Thymus (tissue), 11 donors: ENCODE measurements around the gene FSIP2. TPM values are rescaled to one million over a fixed set of nuclear protein-coding genes. Genes with fewer than 3 reads are reported as not detected.

Experiments
- DNase-seq, 9 donors: peaks; one replicate each; pipeline ENCODE4 v3.0.0-alpha.2; 2013; ENCODE audit warnings: low spot score in 9 of 9, low read depth in 6 of 9, missing footprints in 1 of 9
- H3K27ac ChIP-seq, 2 donors: one replicate each; pipeline ENCODE4 v1.5.1; 2013; ENCODE audit warnings: control low read depth in 1 of 2, low read depth in 1 of 2, low read length in 1 of 2, mild to moderate bottlenecking in 1 of 2, moderate library complexity in 1 of 2
- H3K27me3 ChIP-seq, 2 donors: one replicate each; pipeline ENCODE4 v1.5.1; 2013; ENCODE audit warnings: low read length in 1 of 2; ENCODE audit not compliant: control insufficient read depth in 2 of 2, insufficient read depth in 1 of 2
- H3K36me3 ChIP-seq, 2 donors: one replicate each; pipeline ENCODE4 v1.5.1; 2013; ENCODE audit warnings: low read length in 1 of 2, mild to moderate bottlenecking in 1 of 2, moderate library complexity in 1 of 2; ENCODE audit not compliant: control insufficient read depth in 2 of 2, insufficient read depth in 2 of 2
- H3K4me1 ChIP-seq, 2 donors: one replicate each; pipeline ENCODE4 v1.5.1; 2013; ENCODE audit warnings: low read length in 2 of 2; ENCODE audit not compliant: control insufficient read depth in 2 of 2, insufficient read depth in 2 of 2
- H3K4me3 ChIP-seq, 2 donors: one replicate each; pipeline ENCODE4 v1.5.1; 2013; ENCODE audit warnings: low read length in 2 of 2, control low read depth in 1 of 2, mild to moderate bottlenecking in 1 of 2
- H3K9me3 ChIP-seq, 2 donors: one replicate each; pipeline ENCODE4 v1.5.1; 2013; ENCODE audit warnings: low read length in 1 of 2, mild to moderate bottlenecking in 1 of 2; ENCODE audit not compliant: control insufficient read depth in 2 of 2, insufficient read depth in 1 of 2
- WGBS: extraction: QIAGEN DNeasy Blood & Tissue Kit; methylation state at CpG from one replicate; pipeline ENCODE4 v1.1.7; 2013; 5-methylcytosine and 5-hydroxymethylcytosine counted together
- polyA plus RNA-seq: library from polyadenylated mRNA; stranded (reverse); fragments of 200-250 nt; gene quantifications from one replicate; pipeline ENCODE4 v1.2.3, GENCODE V29; 2013
- total RNA-seq: library from RNA; stranded (reverse); fragments of 120-200 nt; gene quantifications from one replicate; pipeline ENCODE4 v1.2.4, GENCODE V29; 2013
- donor health status: healthy.

Gene FSIP2
- total and polyA plus RNA-seq, 2 donors: 0.57 to 1.8 TPM

DNA sequence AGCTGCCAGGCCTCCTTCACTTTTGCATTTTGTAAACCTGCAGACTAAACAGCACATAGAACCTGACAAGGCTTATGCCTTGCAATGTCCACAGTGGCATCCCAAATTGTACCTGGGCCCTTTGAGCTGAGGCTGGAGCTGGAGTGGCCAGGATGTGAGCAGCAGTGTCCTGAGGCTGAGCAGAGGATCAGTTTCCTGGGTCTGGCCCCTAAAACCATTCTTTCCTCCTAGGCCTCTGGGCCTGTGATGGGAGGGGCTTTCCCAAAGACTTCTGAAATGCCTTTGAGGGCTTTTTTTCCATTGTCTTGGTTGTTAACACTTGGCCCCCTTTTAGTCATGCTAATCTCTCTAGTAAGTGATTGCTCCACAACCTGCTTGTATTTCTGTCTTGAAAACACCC is 32.8 kb downstream of the FSIP2 start:
- no peak for DNase-seq
- Histone ChIP-seq H3K36me3 (no peaks in the 10 kb centered on the region), H3K27ac (no peak overlapping the region), H3K27me3 (no peaks in the 10 kb centered on the region), H3K4me3 (no peak overlapping the region), H3K9me3 (peaks cover 0 to 24% of the 10 kb centered on the region in 2 donors), H3K4me1 (no peaks in the 10 kb centered on the region)

DNA sequence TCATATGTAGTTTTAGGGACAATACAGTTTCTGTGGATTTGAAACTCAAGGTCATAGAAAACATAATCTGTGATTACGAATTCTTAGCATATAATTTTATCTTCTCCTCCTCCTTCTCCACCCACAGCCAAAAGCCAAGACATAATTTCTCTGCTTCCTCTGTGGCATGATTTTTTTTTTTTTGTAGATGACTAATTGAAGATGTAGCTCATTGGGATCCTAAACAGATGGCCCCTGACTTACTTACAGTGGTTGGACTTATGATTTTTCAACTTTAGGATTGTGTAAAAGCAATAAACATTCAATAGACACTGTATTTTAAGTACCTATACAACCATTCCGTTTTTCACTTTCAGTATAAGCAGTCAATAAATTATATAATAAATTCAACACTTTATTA is 42.3 kb downstream of the FSIP2 start:
- Histone ChIP-seq H3K27me3 (no peaks in the 10 kb centered on the region), H3K4me1 (no peaks in the 10 kb centered on the region), H3K4me3 (no peak overlapping the region), H3K36me3 (no peaks in the 10 kb centered on the region), H3K9me3 (peaks cover 0 to under 1% of the 10 kb centered on the region in 2 donors), H3K27ac (no peak overlapping the region)
- no peak for DNase-seq
- 93% methylated on average over 2 of the region's 2 CpGs for WGBS

DNA sequence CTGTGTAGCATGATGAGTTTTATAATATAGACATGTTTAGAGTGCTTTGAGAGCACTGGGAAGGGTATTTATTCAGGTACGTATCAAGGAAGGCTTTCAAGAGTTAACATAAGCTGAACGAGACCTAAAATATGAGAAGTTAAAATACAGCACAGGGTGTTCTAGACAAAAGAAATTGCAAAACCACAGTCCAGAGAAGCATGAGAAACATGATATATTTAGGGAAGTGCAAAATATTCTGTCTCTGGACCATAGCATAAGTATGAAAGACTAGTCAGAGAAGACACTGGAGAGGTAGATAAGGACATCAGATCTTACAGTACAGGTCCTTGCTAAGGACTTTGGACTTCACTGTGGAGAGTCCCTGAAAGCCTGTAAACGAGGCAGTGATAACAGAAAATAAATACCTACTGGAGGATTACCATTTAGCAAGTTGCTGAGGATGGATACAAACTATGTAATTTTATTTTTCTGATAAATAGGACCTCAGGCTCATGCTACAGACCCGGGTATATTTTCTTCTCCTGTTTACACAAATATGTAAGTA is 43.7 kb downstream of the FSIP2 start:
- no peak for DNase-seq
- Histone ChIP-seq H3K9me3 (no peaks in the 10 kb centered on the region), H3K27me3 (no peaks in the 10 kb centered on the region), H3K4me1 (no peaks in the 10 kb centered on the region), H3K36me3 (no peaks in the 10 kb centered on the region), H3K4me3 (no peak overlapping the region), H3K27ac (no peak overlapping the region)
- 82% methylated on average over 4 of the region's 4 CpGs for WGBS

DNA sequence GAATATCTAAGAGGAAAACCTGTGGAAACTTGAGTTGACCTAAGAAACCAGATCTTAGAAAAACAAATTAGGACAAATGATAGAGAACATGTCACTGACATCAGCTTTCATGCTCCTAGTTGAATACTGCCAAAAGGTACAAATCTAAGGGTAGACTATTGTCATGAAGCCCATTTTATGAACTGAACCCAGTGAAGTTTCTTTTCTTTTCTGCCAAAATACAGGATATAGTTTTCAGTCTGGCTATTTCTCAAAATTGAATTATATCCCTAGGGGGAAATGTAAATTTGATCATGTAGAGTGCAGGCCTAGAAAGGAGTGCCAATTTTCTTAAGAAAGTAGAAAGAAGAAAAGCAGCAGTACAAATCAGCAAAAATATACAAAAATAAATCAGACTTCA is 46.6 kb downstream of the FSIP2 start:
- no peak overlapping the region for H3K27ac ChIP-seq
- no peaks in the 10 kb centered on the region for H3K27me3 ChIP-seq
- no peak overlapping the region for H3K4me3 ChIP-seq
- peak in 1 of 9 donors; percentile 1 for DNase-seq
- H3K9me3 ChIP-seq: no peaks in the 10 kb centered on the region
- no peaks in the 10 kb centered on the region for H3K4me1 ChIP-seq
- no peaks in the 10 kb centered on the region for H3K36me3 ChIP-seq

GRCh38 chr2:185785851-185786473 is 47.4 kb downstream of the FSIP2 start:
- H3K36me3 ChIP-seq: no peaks in the 10 kb centered on the region
- H3K4me1 ChIP-seq: no peaks in the 10 kb centered on the region
- no peaks in the 10 kb centered on the region for H3K9me3 ChIP-seq
- no peak for DNase-seq
- no peak overlapping the region for H3K27ac ChIP-seq
- H3K4me3 ChIP-seq: no peak overlapping the region
- 96% methylated on average over 2 of the region's 2 CpGs for WGBS
- H3K27me3 ChIP-seq: no peaks in the 10 kb centered on the region

GRCh38 chr2:185787227-185788145 is 48.9 kb downstream of the FSIP2 start:
- Histone ChIP-seq H3K27me3 (no peaks in the 10 kb centered on the region), H3K9me3 (no peaks in the 10 kb centered on the region)

DNA sequence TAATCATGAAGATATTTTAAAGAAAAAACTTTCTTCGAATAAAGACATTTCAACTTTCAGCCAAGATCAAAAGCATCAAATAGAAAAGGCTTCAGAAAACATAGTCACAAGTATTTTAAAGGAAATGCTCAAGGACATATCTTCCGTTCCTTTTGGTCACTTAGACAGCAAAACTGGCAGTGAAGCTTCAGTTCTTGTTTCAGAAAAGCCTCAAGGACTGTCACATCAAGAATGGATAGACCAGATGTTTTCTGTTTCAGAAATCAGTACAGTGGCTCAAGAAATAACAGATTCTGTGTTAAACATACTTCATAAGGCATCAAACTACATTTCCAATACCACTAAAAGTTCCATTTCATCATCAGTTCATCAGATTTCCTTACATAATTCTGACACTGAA is 51.8 kb downstream of the FSIP2 start:
- no peak for DNase-seq
- WGBS: 92% methylated on average over 2 of the region's 2 CpGs
- Histone ChIP-seq H3K27ac (no peak overlapping the region), H3K27me3 (no peaks in the 10 kb centered on the region), H3K4me1 (no peaks in the 10 kb centered on the region), H3K36me3 (no peaks in the 10 kb centered on the region), H3K4me3 (no peak overlapping the region), H3K9me3 (no peaks in the 10 kb centered on the region)

More at GRCh38 chr2:185787227-185788145, 48.9 kb downstream of the FSIP2 start:
- Histone ChIP-seq H3K4me1 (no peaks in the 10 kb centered on the region), H3K36me3 (no peaks in the 10 kb centered on the region), H3K27ac (no peak overlapping the region), H3K4me3 (no peak overlapping the region)
- no peak for DNase-seq
- 97% methylated on average over 2 of the region's 2 CpGs for WGBS

DNA sequence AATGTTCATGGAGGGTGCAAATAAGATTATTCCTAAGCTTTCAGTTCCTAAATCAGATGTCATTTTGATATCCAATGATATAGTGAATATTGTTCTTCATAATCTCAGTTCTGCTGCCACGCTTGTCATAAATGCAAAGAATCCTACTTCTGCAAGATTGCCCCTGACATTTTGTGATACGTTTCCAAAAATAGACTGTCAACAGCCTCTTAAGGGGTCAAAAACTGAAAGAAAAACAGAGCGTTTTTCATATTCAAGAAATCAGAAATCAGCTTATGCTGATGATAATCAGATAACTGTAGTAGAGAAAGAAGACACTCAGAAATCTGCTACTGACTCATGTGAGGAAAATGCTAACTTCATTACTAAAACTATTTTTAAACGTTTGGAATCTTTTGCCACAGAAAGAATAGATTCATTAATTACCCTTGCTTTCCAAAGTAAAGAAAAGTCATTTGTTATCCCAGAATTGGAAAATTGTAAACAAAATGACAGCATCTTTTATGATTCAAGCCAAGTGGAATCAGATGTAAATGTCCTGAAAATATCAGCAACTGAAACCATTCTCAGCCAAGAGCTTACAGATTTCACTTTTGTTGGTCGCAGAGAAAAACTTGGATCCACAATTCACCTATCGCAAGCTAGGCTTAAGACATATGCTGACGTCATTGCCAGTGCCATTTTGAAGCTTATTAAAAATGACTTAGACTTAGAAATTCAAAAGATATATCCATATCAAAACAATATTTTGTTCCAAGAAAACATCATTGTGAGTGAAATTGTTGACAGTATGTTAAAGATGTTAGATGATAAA is 55.1 kb downstream of the FSIP2 start:
- Histone ChIP-seq H3K27ac (no peak overlapping the region), H3K9me3 (no peaks in the 10 kb centered on the region), H3K27me3 (no peaks in the 10 kb centered on the region), H3K36me3 (no peaks in the 10 kb centered on the region), H3K4me3 (no peak overlapping the region), H3K4me1 (no peaks in the 10 kb centered on the region)
- 81% methylated on average over 7 of the region's 7 CpGs for WGBS
- no peak for DNase-seq
